AG09309 (cell line): ENCODE results near the gene RALGPS1.

ENCODE experiments used
- DNase-seq: peaks from one replicate; pipeline ENCODE4 v3.0.0-alpha.2; 2010; ENCODE audit warnings: low read depth
- H3K4me3 ChIP-seq: 2 replicates; pipeline ENCODE4 v1.5.1; 2011; ENCODE audit warnings: mild to moderate bottlenecking, low read depth, low read length, moderate library complexity; ENCODE audit not compliant: control insufficient read depth
- CTCF ChIP-seq: IDR thresholded peaks from 2 replicates; pipeline ENCODE4 v1.5.1; 2011; ENCODE audit warnings: mild to moderate bottlenecking, low read depth, low read length, inconsistent platforms; ENCODE audit not compliant: insufficient read depth, control insufficient read depth; ENCODE audit errors: missing control alignments

Gene RALGPS1

GRCh38 chr9:127084076-127085039 lies 169.8 kb downstream of the RALGPS1 start:
- TF ChIP-seq CTCF: no peak
- no peak overlapping the region for H3K4me3 ChIP-seq
- no peak for DNase-seq

GRCh38 chr9:127085186-127085585 lies 170.6 kb downstream of the RALGPS1 start:
- no peak for DNase-seq
- no peak for TF ChIP-seq CTCF
- no peak overlapping the region for H3K4me3 ChIP-seq

GRCh38 chr9:127086771-127087170 lies 172.2 kb downstream of the RALGPS1 start:
- no peak for DNase-seq
- no peak for TF ChIP-seq CTCF
- no peak overlapping the region for H3K4me3 ChIP-seq

- no peak overlapping the region for H3K4me3 ChIP-seq
- no peak for TF ChIP-seq CTCF
- DNase-seq: no peak
Measured at GRCh38 chr9:127087411-127087810, 172.8 kb downstream of the RALGPS1 start.

GRCh38 chr9:127087836-127088235 lies 173.3 kb downstream of the RALGPS1 start:
- no peak overlapping the region for H3K4me3 ChIP-seq
- no peak for TF ChIP-seq CTCF

GRCh38 chr9:127088724-127089615 lies 174.4 kb downstream of the RALGPS1 start:
- DNase-seq: no peak
- H3K4me3 ChIP-seq: no peak overlapping the region
- no peak for TF ChIP-seq CTCF

More at GRCh38 chr9:127087836-127088235, 173.3 kb downstream of the RALGPS1 start:
- no peak for DNase-seq
